ENCODE measurements around the gene TTC38.
A peak's percentile ranks its signal among the peaks of the same experiment; 100 is the strongest.

Gene TTC38

DNA sequence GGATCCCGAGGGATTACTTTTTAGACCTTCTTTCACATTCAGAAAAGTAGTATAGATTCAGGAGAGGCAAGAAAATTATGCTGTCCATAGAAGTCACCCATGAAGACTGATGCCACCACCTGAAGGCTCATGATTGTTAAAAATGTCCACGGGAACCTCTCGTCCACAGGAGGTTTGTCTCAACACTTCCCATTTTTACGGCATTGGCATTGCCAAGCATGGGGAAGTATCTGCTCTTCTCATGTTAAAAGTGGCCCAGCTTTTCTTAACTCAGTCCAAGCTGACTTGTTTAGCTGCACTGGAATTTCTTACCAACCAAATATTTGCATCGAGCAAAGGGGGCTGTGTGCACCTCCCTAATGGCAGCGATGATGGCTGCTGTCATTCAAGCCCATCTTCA lies 27.3 kb upstream of the TTC38 start:
- TF ChIP-seq, protein P1, sequence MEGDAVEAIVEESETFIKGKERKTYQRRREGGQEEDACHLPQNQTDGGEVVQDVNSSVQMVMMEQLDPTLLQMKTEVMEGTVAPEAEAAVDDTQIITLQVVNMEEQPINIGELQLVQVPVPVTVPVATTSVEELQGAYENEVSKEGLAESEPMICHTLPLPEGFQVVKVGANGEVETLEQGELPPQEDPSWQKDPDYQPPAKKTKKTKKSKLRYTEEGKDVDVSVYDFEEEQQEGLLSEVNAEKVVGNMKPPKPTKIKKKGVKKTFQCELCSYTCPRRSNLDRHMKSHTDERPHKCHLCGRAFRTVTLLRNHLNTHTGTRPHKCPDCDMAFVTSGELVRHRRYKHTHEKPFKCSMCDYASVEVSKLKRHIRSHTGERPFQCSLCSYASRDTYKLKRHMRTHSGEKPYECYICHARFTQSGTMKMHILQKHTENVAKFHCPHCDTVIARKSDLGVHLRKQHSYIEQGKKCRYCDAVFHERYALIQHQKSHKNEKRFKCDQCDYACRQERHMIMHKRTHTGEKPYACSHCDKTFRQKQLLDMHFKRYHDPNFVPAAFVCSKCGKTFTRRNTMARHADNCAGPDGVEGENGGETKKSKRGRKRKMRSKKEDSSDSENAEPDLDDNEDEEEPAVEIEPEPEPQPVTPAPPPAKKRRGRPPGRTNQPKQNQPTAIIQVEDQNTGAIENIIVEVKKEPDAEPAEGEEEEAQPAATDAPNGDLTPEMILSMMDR (conservative IDR thresholded peaks at IDR 0.05; ENCODE audit: low read length): no peak
- no peak for TF ChIP-seq EZH2phosphoT487 (IDR thresholded peaks at IDR 0.05; ENCODE audit: borderline replicate concordance)
- H3F3A ChIP-seq (ENCODE audit: low read depth): peaks cover 16% of the 10 kb centered on the region
- peaks cover 74% of the 10 kb centered on the region for H3K4me1 ChIP-seq (ENCODE audit: insufficient read depth, low read length, poor library complexity, severe bottlenecking)
- H3K9me3 ChIP-seq (ENCODE audit: insufficient read depth, low read depth, low read length): no peaks in the 10 kb centered on the region
- no peak overlapping the region for H2AFZ ChIP-seq (ENCODE audit: low read length)
- H4K20me1 ChIP-seq (ENCODE audit: insufficient read depth, low read length, poor library complexity, severe bottlenecking): no peaks in the 10 kb centered on the region
- H3K36me3 ChIP-seq (ENCODE audit: insufficient read depth, low read length): peaks cover 11% of the 10 kb centered on the region; the same call in 1 of the 2 replicates
- H3K4me2 ChIP-seq (ENCODE audit: low read depth, low read length, poor library complexity, severe bottlenecking): peak overlapping the region; percentile 63
- peak overlapping the region; percentile 44 for H3K4me3 ChIP-seq (ENCODE audit: low read length, poor library complexity, severe bottlenecking)
- H3K27me3 ChIP-seq (ENCODE audit: insufficient read depth, low read length, poor library complexity, severe bottlenecking): no peaks in the 10 kb centered on the region
- peaks cover 31% of the 10 kb centered on the region; the same call in 1 of the 2 replicates for H3K79me2 ChIP-seq (ENCODE audit: insufficient read depth, low read length)
- H3K9ac ChIP-seq (ENCODE audit: low read depth, low read length, poor library complexity, severe bottlenecking): peak overlapping the region; percentile 72
- H3K9me2 ChIP-seq (replicated peaks; ENCODE audit: low read depth, low read length): no peaks in the 10 kb centered on the region

GRCh38 chr22:46240907-46241306 lies 26.9 kb upstream of the TTC38 start:
- Histone ChIP-seq H2AFZ (ENCODE audit: low read length) (no peak overlapping the region), H3K36me3 (ENCODE audit: insufficient read depth, low read length) (peaks cover 9% of the 10 kb centered on the region; the same call in 1 of the 2 replicates), H3K9ac (ENCODE audit: low read depth, low read length, poor library complexity, severe bottlenecking) (peak overlapping the region; percentile 72), H3K27me3 (ENCODE audit: insufficient read depth, low read length, poor library complexity, severe bottlenecking) (no peaks in the 10 kb centered on the region), H4K20me1 (ENCODE audit: insufficient read depth, low read length, poor library complexity, severe bottlenecking) (no peaks in the 10 kb centered on the region), H3K4me1 (ENCODE audit: insufficient read depth, low read length, poor library complexity, severe bottlenecking) (peaks cover 78% of the 10 kb centered on the region), H3F3A (ENCODE audit: low read depth) (peaks cover 16% of the 10 kb centered on the region), H3K9me2 (replicated peaks; ENCODE audit: low read depth, low read length) (no peaks in the 10 kb centered on the region), H3K79me2 (ENCODE audit: insufficient read depth, low read length) (peaks cover 35% of the 10 kb centered on the region; the same call in 1 of the 2 replicates), H3K9me3 (ENCODE audit: insufficient read depth, low read depth, low read length) (no peaks in the 10 kb centered on the region), H3K4me3 (ENCODE audit: low read length, poor library complexity, severe bottlenecking) (no peak overlapping the region), H3K4me2 (ENCODE audit: low read depth, low read length, poor library complexity, severe bottlenecking) (peak overlapping the region; percentile 63)
- no peak for TF ChIP-seq EZH2phosphoT487 (IDR thresholded peaks at IDR 0.05; ENCODE audit: borderline replicate concordance)
- TF ChIP-seq, protein P1 (conservative IDR thresholded peaks at IDR 0.05; ENCODE audit: low read length): no peak

- Histone ChIP-seq H3K79me2 (ENCODE audit: insufficient read depth, low read length) (peaks cover 41% of the 10 kb centered on the region; the same call in 1 of the 2 replicates), H4K20me1 (ENCODE audit: insufficient read depth, low read length, poor library complexity, severe bottlenecking) (no peaks in the 10 kb centered on the region), H3K4me3 (ENCODE audit: low read length, poor library complexity, severe bottlenecking) (no peak overlapping the region), H3F3A (ENCODE audit: low read depth) (peaks cover 16% of the 10 kb centered on the region), H3K9me2 (replicated peaks; ENCODE audit: low read depth, low read length) (no peaks in the 10 kb centered on the region), H3K9ac (ENCODE audit: low read depth, low read length, poor library complexity, severe bottlenecking) (peak overlapping the region; percentile 72), H3K36me3 (ENCODE audit: insufficient read depth, low read length) (peaks cover 5% of the 10 kb centered on the region; the same call in 1 of the 2 replicates), H3K27me3 (ENCODE audit: insufficient read depth, low read length, poor library complexity, severe bottlenecking) (no peaks in the 10 kb centered on the region), H2AFZ (ENCODE audit: low read length) (no peak overlapping the region), H3K9me3 (ENCODE audit: insufficient read depth, low read depth, low read length) (no peaks in the 10 kb centered on the region), H3K4me1 (ENCODE audit: insufficient read depth, low read length, poor library complexity, severe bottlenecking) (peaks cover 82% of the 10 kb centered on the region), H3K4me2 (ENCODE audit: low read depth, low read length, poor library complexity, severe bottlenecking) (peak overlapping the region; percentile 63)
- TF ChIP-seq, protein P1 (conservative IDR thresholded peaks at IDR 0.05; ENCODE audit: low read length): no peak
- no peak for TF ChIP-seq EZH2phosphoT487 (IDR thresholded peaks at IDR 0.05; ENCODE audit: borderline replicate concordance)
Observed at GRCh38 chr22:46241396-46242007, 26.3 kb upstream of the TTC38 start.
